Stimulated activated CD4-positive, alpha-beta T cell treated with anti-CD3 and anti-CD28 coated beads, Interleukin-2, amount 100 ng/mL, for 4 hours (primary cell): ENCODE results near the gene RAMACL.

ENCODE experiments used
- DNase-seq: peaks from one replicate; pipeline ENCODE4 v3.0.0-alpha.2; 2020; ENCODE audit warnings: low read depth

Gene RAMACL

GRCh38 chr6:166573511-166574216, 12.8 kb downstream of the RAMACL start:
- no peak for DNase-seq

GRCh38 chr6:166572370-166573261, 13.9 kb downstream of the RAMACL start:
- DNase-seq, result no peak

- no peak for DNase-seq
These were observed 15.4 kb downstream of the RAMACL start for GRCh38 chr6:166570929-166571713.

GRCh38 chr6:166569206-166569605, 17.3 kb downstream of the RAMACL start:
- DNase-seq, result no peak

- no peak for DNase-seq
These were observed 18.7 kb downstream of the RAMACL start for GRCh38 chr6:166567813-166568212.

- DNase-seq, result no peak
These were observed 19.4 kb downstream of the RAMACL start for GRCh38 chr6:166567107-166567506.

GRCh38 chr6:166566026-166567011, 20.2 kb downstream of the RAMACL start:
- DNase-seq, result no peak

- no peak for DNase-seq
These were observed 21.2 kb downstream of the RAMACL start for GRCh38 chr6:166565084-166565967.

GRCh38 chr6:166563805-166564204, 22.7 kb downstream of the RAMACL start:
- no peak for DNase-seq

GRCh38 chr6:166563200-166563599, 23.3 kb downstream of the RAMACL start:
- no peak for DNase-seq

- no peak for DNase-seq
These were observed 23.8 kb downstream of the RAMACL start for GRCh38 chr6:166562726-166563125.

GRCh38 chr6:166561771-166562359, 24.6 kb downstream of the RAMACL start:
- no peak for DNase-seq

- no peak for DNase-seq
These were observed 26.3 kb downstream of the RAMACL start for GRCh38 chr6:166560222-166560621.

- DNase-seq, result no peak
These were observed 26.8 kb downstream of the RAMACL start for GRCh38 chr6:166559662-166560061.

- no peak for DNase-seq
These were observed 27.3 kb downstream of the RAMACL start for GRCh38 chr6:166559211-166559610.

- no peak for DNase-seq
These were observed 28.1 kb downstream of the RAMACL start for GRCh38 chr6:166558156-166559005.

GRCh38 chr6:166556863-166557322, 29.6 kb downstream of the RAMACL start:
- DNase-seq, result no peak

- DNase-seq, result no peak
These were observed 30.1 kb downstream of the RAMACL start for GRCh38 chr6:166556336-166556735.

GRCh38 chr6:166555086-166555485, 31.4 kb downstream of the RAMACL start:
- DNase-seq, result no peak
